T-helper 1 cell (primary cell): ENCODE measurements around the gene TMEM114.

Experiments used
- DNase-seq, 5 donors: peaks; one replicate each; pipeline ENCODE4 v3.0.0-alpha.2; 2012 to 2020
- total RNA-seq, 4 donors: gene quantifications; one replicate each; lab custom pipeline; 2026; lab: John Stamatoyannopoulos, UW

The TMEM114 gene
- 0 reads per million in 4 donors for total RNA-seq

- no peak for DNase-seq
These were observed at the start of gene TMEM114 for GRCh38 chr16:8589900-8590688. Gene TMEM114, minus strand, starts transcription at chr16:8590511. Its CDS starts 673 bp downstream, at chr16:8589838.

- DNase-seq, result no peak
These were observed 49.4 kb upstream of the TMEM114 start for GRCh38 chr16:8639694-8640093.

- no peak for DNase-seq
These were observed 44.9 kb upstream of the TMEM114 start for GRCh38 chr16:8634991-8635736.

- DNase-seq, result no peak
These were observed 42.4 kb upstream of the TMEM114 start for GRCh38 chr16:8632675-8633182.

GRCh38 chr16:8631818-8632465, 41.6 kb upstream of the TMEM114 start:
- DNase-seq, result no peak

GRCh38 chr16:8631373-8631772, 41.1 kb upstream of the TMEM114 start:
- no peak for DNase-seq

GRCh38 chr16:8630255-8630953, 40.1 kb upstream of the TMEM114 start:
- no peak for DNase-seq

- no peak for DNase-seq
These were observed 38.8 kb upstream of the TMEM114 start for GRCh38 chr16:8628981-8629725.

GRCh38 chr16:8627456-8627855, 37.1 kb upstream of the TMEM114 start:
- no peak for DNase-seq

- no peak for DNase-seq
These were observed 36.6 kb upstream of the TMEM114 start for GRCh38 chr16:8626946-8627345.

- DNase-seq, result no peak
These were observed 35.3 kb upstream of the TMEM114 start for GRCh38 chr16:8625491-8626087.

GRCh38 chr16:8623634-8624033, 33.3 kb upstream of the TMEM114 start:
- no peak for DNase-seq

GRCh38 chr16:8622315-8622656, 32.0 kb upstream of the TMEM114 start:
- no peak for DNase-seq

GRCh38 chr16:8621572-8622314, 31.4 kb upstream of the TMEM114 start, which contains the start of gene METTL22:
Gene METTL22, plus strand, starts transcription at chr16:8621698. Its CDS starts 3,968 bp downstream, at chr16:8625666.
- peak; percentile 85 to 90 (median 90) for DNase-seq

GRCh38 chr16:8621222-8621571, 30.9 kb upstream of the TMEM114 start:
- DNase-seq, result no peak

GRCh38 chr16:8620535-8620934, 30.2 kb upstream of the TMEM114 start:
- no peak for DNase-seq

- no peak for DNase-seq
These were observed 29.5 kb upstream of the TMEM114 start for GRCh38 chr16:8619671-8620370.

- no peak for DNase-seq
These were observed 24.2 kb upstream of the TMEM114 start for GRCh38 chr16:8614435-8615029.

GRCh38 chr16:8611886-8612600, 21.7 kb upstream of the TMEM114 start:
- DNase-seq, result no peak
